Neuronal stem cell (in vitro differentiated cells): Measurements from ENCODE around the gene SLC12A9.

ENCODE experiments used
- DNase-seq: peaks from one replicate; pipeline ENCODE4 v3.0.0-alpha.2; 2013; ENCODE audit warnings: low spot score
- H2AFZ ChIP-seq: one replicate; pipeline ENCODE4 v1.6.1; 2013; ENCODE audit warnings: mild to moderate bottlenecking, low read length, inconsistent platforms
- H2AK5ac ChIP-seq: 2 replicates; pipeline ENCODE4 v1.6.1; 2013; ENCODE audit warnings: low read depth, mild to moderate bottlenecking, inconsistent platforms, low read length, moderate library complexity, mixed read lengths
- H2BK120ac ChIP-seq: 2 replicates; pipeline ENCODE4 v1.6.1; 2013; ENCODE audit warnings: low read depth, mild to moderate bottlenecking, inconsistent platforms, low read length, moderate library complexity, mixed read lengths
- H2BK12ac ChIP-seq: one replicate; pipeline ENCODE4 v1.6.1; 2013; ENCODE audit warnings: low read length, inconsistent platforms
- H2BK15ac ChIP-seq: 2 replicates; pipeline ENCODE4 v1.6.1; 2013; ENCODE audit warnings: mild to moderate bottlenecking, low read length, inconsistent platforms, mixed read lengths
- H2BK5ac ChIP-seq: one replicate; pipeline ENCODE4 v1.6.1; 2013; ENCODE audit warnings: inconsistent platforms, mild to moderate bottlenecking, low read length, moderate library complexity
- H3K14ac ChIP-seq: one replicate; pipeline ENCODE4 v1.6.1; 2013; ENCODE audit warnings: low read length, inconsistent platforms
- H3K18ac ChIP-seq: 2 replicates; pipeline ENCODE4 v1.6.1; 2013; ENCODE audit warnings: low read length, inconsistent platforms
- H3K23ac ChIP-seq: 2 replicates; pipeline ENCODE4 v1.6.1; 2013; ENCODE audit warnings: low read depth, mild to moderate bottlenecking, mixed read lengths, low read length, inconsistent platforms; ENCODE audit not compliant: poor library complexity
- H3K27ac ChIP-seq: replicated peaks from 3 replicates; pipeline ENCODE4 v1.5.1; 2013; ENCODE audit warnings: low read length, inconsistent platforms
- H3K27me3 ChIP-seq, 3 experiments: 2 replicates each; pipeline ENCODE4 v1.6.1; 2013; ENCODE audit warnings: low read length in 3 of 3, mild to moderate bottlenecking in 2 of 3, inconsistent platforms in 1 of 3, low read depth in 1 of 3, mixed read lengths in 1 of 3, moderate library complexity in 1 of 3; ENCODE audit not compliant: control insufficient read depth in 3 of 3, insufficient read depth in 3 of 3
- H3K36me3 ChIP-seq, 2 donors: replicated peaks in 1 of 2; 2 replicates each; pipeline ENCODE4 v1.6.1; 2013; ENCODE audit warnings: low read length in 2 of 2; ENCODE audit not compliant: control insufficient read depth in 2 of 2, insufficient read depth in 2 of 2
- H3K4ac ChIP-seq: 2 replicates; pipeline ENCODE4 v1.6.1; 2013; ENCODE audit warnings: inconsistent platforms, mild to moderate bottlenecking, low read length, moderate library complexity
- H3K4me1 ChIP-seq, 2 donors: 1 replicate in 1 of 2; 2 replicates in 1 of 2; pipeline ENCODE4 v1.6.1; 2013; ENCODE audit warnings: low read length in 2 of 2, low read depth in 1 of 2; ENCODE audit not compliant: control insufficient read depth in 2 of 2, insufficient read depth in 1 of 2
- H3K4me2 ChIP-seq: one replicate; pipeline ENCODE4 v1.6.1; 2013; ENCODE audit warnings: mild to moderate bottlenecking, low read length, inconsistent platforms; ENCODE audit not compliant: insufficient read depth, poor library complexity, severe bottlenecking
- H3K4me3 ChIP-seq, 2 donors: 2 replicates each; pipeline ENCODE4 v1.5.1; 2013; ENCODE audit warnings: low read length in 2 of 2, mild to moderate bottlenecking in 2 of 2, inconsistent platforms in 1 of 2, moderate library complexity in 1 of 2
- H3K79me1 ChIP-seq: one replicate; pipeline ENCODE4 v1.6.1; 2013; ENCODE audit warnings: low read depth, mild to moderate bottlenecking, inconsistent platforms, low read length, moderate library complexity
- H3K9ac ChIP-seq: one replicate; pipeline ENCODE4 v1.6.1; 2013; ENCODE audit warnings: mild to moderate bottlenecking, low read depth, low read length, inconsistent platforms; ENCODE audit not compliant: poor library complexity
- H3K9me3 ChIP-seq, 2 donors: replicated peaks in 1 of 2; 2 replicates each; pipeline versions ENCODE3 to v1.6.1; 2013; ENCODE audit warnings: low read length in 2 of 2, mild to moderate bottlenecking in 2 of 2, inconsistent platforms in 1 of 2, low read depth in 1 of 2, mixed read lengths in 1 of 2, moderate library complexity in 1 of 2; ENCODE audit not compliant: control insufficient read depth in 2 of 2, insufficient read depth in 1 of 2
- H4K8ac ChIP-seq: one replicate; pipeline ENCODE4 v1.6.1; 2013; ENCODE audit warnings: low read depth, mild to moderate bottlenecking, inconsistent platforms, low read length, moderate library complexity
- H4K91ac ChIP-seq: one replicate; pipeline ENCODE4 v1.6.1; 2013; ENCODE audit warnings: low read length, low read depth, mild to moderate bottlenecking, inconsistent platforms; ENCODE audit not compliant: poor library complexity
- WGBS, 2 donors: extraction: QIAGEN DNeasy Blood & Tissue Kit; methylation state at CpG; one replicate each; pipeline ENCODE4 v1.1.7; 2013; ENCODE audit warnings: missing lambda C conversion rate in 2 of 2, mixed read lengths in 1 of 2; ENCODE audit not compliant: insufficient read length in 2 of 2, insufficient replicate concordance in 1 of 2; ENCODE audit errors: extremely low coverage in 2 of 2; 5-methylcytosine and 5-hydroxymethylcytosine counted together

Gene SLC12A9

GRCh38 chr7:100818366-100818765, 34.1 kb upstream of the SLC12A9 start:
- Histone ChIP-seq H2BK12ac (no peak overlapping the region), H3K79me1 (peaks cover 15% of the 10 kb centered on the region), H3K18ac (no peak overlapping the region), H3K27me3 (no peaks in the 10 kb centered on the region), H3K4me2 (no peak overlapping the region), H2BK5ac (no peak overlapping the region), H3K36me3 (peaks cover 63 to 95% of the 10 kb centered on the region in 2 donors), H3K4me3 (no peak overlapping the region), H4K8ac (no peak overlapping the region), H3K4ac (no peak overlapping the region), H2AK5ac (no peak overlapping the region), H2BK15ac (no peak overlapping the region), H4K91ac (no peak overlapping the region), H3K27ac (no peak overlapping the region), H2AFZ (no peak overlapping the region), H3K9ac (no peak overlapping the region), H2BK120ac (no peak overlapping the region), H3K9me3 (peaks cover 0 to 2% of the 10 kb centered on the region in 2 donors), H3K4me1 (no peaks in the 10 kb centered on the region), H3K23ac (no peak overlapping the region), H3K14ac (no peak overlapping the region)
- no peak for DNase-seq
- WGBS, 2 donors, result no CpG with 5 or more reads among the region's 9 CpGs

- Histone ChIP-seq H3K27ac (no peak overlapping the region), H3K4ac (no peak overlapping the region)
These were observed 33.7 kb upstream of the SLC12A9 start for GRCh38 chr7:100818825-100819224.

GRCh38 chr7:100819586-100819985, 32.9 kb upstream of the SLC12A9 start:
- Histone ChIP-seq H3K27me3 (no peaks in the 10 kb centered on the region), H3K23ac (peak overlapping the region; percentile 43), H4K8ac (no peak overlapping the region), H3K79me1 (peaks cover 20% of the 10 kb centered on the region), H3K4me2 (no peak overlapping the region), H2AFZ (no peak overlapping the region), H3K9ac (no peak overlapping the region), H3K14ac (no peak overlapping the region), H3K4me1 (no peaks in the 10 kb centered on the region), H3K4me3 (no peak overlapping the region), H2BK12ac (no peak overlapping the region), H2AK5ac (no peak overlapping the region), H3K27ac (no peak overlapping the region), H3K36me3 (peaks cover 67 to 95% of the 10 kb centered on the region in 2 donors), H4K91ac (no peak overlapping the region), H3K18ac (no peak overlapping the region), H2BK15ac (no peak overlapping the region), H3K4ac (no peak overlapping the region), H2BK120ac (no peak overlapping the region), H2BK5ac (no peak overlapping the region), H3K9me3 (peaks cover 0 to 2% of the 10 kb centered on the region in 2 donors)
- no CpG with 5 or more reads among the region's 23 CpGs for WGBS, 2 donors
- no peak for DNase-seq

More at GRCh38 chr7:100818825-100819224, 33.7 kb upstream of the SLC12A9 start:
- Histone ChIP-seq H3K14ac (no peak overlapping the region), H2BK120ac (no peak overlapping the region), H2AK5ac (no peak overlapping the region), H3K27me3 (no peaks in the 10 kb centered on the region), H2BK12ac (no peak overlapping the region), H3K79me1 (peaks cover 17% of the 10 kb centered on the region), H4K91ac (no peak overlapping the region), H2BK5ac (no peak overlapping the region), H3K4me2 (no peak overlapping the region), H3K4me1 (no peaks in the 10 kb centered on the region), H3K9ac (no peak overlapping the region), H3K36me3 (peaks cover 63 to 95% of the 10 kb centered on the region in 2 donors), H3K18ac (no peak overlapping the region), H2BK15ac (no peak overlapping the region), H3K4me3 (no peak overlapping the region), H4K8ac (no peak overlapping the region), H3K23ac (no peak overlapping the region), H3K9me3 (peaks cover 0 to 2% of the 10 kb centered on the region in 2 donors), H2AFZ (no peak overlapping the region)
- no CpG with 5 or more reads among the region's 6 CpGs for WGBS, 2 donors
- DNase-seq, result no peak

- WGBS, 2 donors, result no CpG with 5 or more reads among the region's 43 CpGs
These were observed 30.0 kb upstream of the SLC12A9 start for GRCh38 chr7:100822236-100823139.

More at GRCh38 chr7:100822236-100823139, 30.0 kb upstream of the SLC12A9 start:
- Histone ChIP-seq H2AFZ (no peak overlapping the region), H2BK5ac (no peak overlapping the region), H3K4me1 (peaks cover 10% of the 10 kb centered on the region in 2 donors), H3K4me3 (no peak overlapping the region), H2AK5ac (no peak overlapping the region), H3K14ac (no peak overlapping the region), H3K27me3 (no peaks in the 10 kb centered on the region), H3K23ac (peak overlapping the region; percentile 55), H4K8ac (no peak overlapping the region), H2BK12ac (no peak overlapping the region), H4K91ac (no peak overlapping the region), H3K36me3 (peaks cover 51 to 79% of the 10 kb centered on the region in 2 donors), H3K79me1 (peaks cover 23% of the 10 kb centered on the region), H3K9ac (no peak overlapping the region), H3K4me2 (no peak overlapping the region), H2BK120ac (no peak overlapping the region), H3K27ac (no peak overlapping the region), H2BK15ac (no peak overlapping the region), H3K4ac (no peak overlapping the region), H3K18ac (no peak overlapping the region), H3K9me3 (peaks cover 0 to 2% of the 10 kb centered on the region in 2 donors)
- DNase-seq, result no peak
